GM08714 (cell line): ENCODE data around the gene SP7.
"Not testable (repeated sequence)": the region's sequence is repeated elsewhere in the genome, so short reads cannot be mapped to it uniquely, and the experiment has no call there.

Experiments
- H3K4me3 ChIP-seq: fragments of 200-500 bp; sonication (Bioruptor generic); 2 replicates; pipeline ENCODE4 v1.5.1; 2014; ENCODE audit warnings: mild to moderate bottlenecking, low read length, inconsistent platforms
- ZNF274 ChIP-seq: IDR thresholded peaks from 2 replicates; pipeline ENCODE4 v1.6.1; 2012; ENCODE audit warnings: mild to moderate bottlenecking, low read depth, low read length

SP7 gene

DNA sequence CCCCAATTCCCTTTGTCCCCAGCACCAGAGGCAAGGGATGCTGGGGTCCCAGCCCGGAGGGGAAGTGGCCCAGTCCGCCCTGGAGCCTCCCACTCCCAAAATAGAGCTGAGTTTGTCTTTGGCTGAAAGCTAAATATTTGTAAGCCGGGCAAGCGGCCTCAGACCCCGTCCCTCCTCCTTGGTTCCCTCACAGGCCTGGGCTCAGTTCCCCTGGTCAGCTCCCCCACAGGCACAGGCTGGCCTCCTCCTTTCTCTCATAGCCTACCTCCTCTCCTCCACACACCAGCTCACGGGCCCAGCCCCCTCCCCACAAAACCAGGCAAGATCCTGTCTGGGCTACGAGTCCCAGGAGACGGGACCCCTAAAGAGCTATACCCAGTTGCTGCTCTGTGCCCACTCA is 1.3 kb downstream of the SP7 start:
- TF ChIP-seq ZNF274: no peak
- H3K4me3 ChIP-seq: no peak overlapping the region

DNA sequence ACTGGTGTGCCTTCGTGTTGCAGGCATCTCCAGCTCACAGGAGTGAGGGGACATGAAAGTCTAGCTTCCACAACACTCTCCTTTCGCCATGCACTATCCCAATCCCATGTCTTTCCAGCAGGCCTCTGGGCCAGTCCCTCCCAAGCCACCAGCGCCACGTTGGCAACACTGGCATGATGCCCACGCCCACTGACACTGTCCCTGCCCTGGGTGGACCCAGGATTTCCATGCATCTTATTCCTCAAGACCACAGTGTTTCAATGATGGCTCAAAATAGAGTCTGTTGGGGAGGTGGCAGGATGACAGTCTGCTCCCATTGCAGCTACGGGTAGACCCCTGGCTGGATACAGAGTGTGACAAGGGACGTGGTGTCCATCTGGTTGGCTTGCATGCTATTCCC is 2.3 kb downstream of the SP7 start:
- H3K4me3 ChIP-seq: no peak overlapping the region
- no peak for TF ChIP-seq ZNF274

DNA sequence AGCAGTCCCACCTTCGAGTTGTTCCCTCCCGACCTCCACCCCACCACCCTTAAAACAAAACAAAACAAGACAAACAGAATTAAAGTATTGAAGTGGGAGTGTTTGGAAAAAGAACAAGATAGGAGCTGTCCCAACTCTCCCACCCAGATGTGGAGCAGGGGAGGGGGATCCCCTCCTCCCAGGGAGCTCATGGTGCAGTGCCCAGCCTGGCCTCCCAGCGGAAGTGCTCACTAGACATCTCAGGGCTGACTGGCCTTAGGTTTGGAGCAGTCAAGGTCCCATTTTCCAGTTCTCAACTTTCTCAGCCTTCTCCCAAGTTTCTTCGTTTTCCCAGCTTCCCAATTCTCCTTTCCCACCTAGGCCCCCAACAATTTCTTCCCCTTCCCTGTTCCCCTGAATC is 2.9 kb downstream of the SP7 start:
- no peak for TF ChIP-seq ZNF274
- H3K4me3 ChIP-seq: no peak overlapping the region

DNA sequence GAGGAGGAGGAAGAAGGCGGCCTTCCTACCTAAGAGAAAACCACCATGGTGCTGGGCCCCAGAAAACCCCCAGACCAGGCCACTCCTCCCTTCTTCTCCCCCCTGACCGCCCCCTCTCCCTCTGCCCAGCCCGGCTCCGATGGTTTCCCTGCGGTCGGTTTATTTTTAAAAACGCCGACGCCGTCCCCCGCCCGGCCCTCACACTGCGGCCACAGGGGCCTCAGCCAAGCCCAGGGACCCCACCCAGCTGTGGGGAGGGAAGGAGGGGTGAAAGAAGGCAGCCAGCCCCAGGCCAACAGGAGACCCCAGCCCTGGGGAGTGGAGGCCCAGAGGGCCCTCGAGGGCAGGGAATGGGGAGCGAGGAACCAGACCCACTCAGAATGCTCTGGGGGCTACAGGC is 3.4 kb downstream of the SP7 start:
- no peak overlapping the region for H3K4me3 ChIP-seq
- no peak for TF ChIP-seq ZNF274

DNA sequence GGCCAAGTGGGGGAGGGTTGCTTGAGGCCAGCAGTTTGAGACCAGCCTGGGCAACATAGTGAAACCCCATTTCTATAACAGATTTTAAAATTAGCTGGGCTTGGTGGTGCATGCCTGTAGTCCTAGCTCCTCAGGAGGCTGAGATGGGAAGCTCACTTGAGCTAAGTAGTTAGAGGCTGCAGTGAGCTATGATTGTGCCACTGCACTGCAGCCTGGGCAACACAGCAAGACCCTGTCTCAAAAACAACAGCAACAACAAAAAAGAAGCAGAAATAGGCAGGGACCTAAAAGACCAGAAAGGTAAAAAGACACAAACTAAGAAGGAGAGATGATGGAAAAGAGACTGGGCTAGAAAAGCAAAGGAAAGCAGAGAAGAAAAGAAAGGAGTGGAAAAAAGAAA is 3.8 kb downstream of the SP7 start:
- not testable (repeated sequence) for H3K4me3 ChIP-seq

DNA sequence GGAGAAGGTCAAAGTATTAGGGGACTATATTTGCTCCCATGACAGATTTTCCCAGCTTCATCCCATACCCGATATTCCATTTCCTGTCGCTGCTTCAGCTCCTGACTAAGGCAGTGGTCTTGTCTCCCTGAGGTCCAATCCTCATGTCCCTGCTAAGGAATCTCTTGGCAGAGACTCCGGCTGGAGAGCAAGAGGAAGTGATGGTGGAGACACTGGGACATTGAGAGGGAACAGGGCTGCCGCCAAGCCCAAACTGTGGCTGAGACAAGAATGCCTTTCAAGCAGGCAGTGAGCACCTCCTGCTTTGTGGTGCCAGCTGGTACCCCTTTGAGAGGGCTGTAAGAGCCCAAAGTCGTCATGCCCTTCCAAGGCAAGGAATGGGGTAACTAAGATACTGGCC is 5.5 kb downstream of the SP7 start:
- TF ChIP-seq ZNF274: no peak
- H3K4me3 ChIP-seq: no peak overlapping the region

DNA sequence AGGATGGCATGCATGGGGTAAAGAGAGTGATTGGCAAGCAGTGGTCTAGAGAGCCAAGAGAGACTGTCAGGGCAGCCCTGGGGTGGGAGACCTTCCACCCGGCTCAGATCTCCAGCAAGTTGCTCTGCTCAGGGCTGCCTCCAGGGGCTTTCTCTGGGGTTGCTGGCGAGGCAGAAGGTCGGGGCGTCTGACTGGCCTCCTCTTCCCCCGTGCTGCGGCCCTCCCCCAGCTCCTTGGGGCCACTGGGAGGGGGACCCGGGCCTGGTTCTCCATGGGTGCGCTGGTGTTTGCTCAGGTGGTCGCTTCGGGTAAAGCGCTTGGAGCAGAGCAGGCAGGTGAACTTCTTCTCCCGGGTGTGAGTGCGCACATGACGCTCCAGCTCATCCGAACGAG is 8.1 kb downstream of the SP7 start:
- TF ChIP-seq ZNF274: no peak
- no peak overlapping the region for H3K4me3 ChIP-seq

DNA sequence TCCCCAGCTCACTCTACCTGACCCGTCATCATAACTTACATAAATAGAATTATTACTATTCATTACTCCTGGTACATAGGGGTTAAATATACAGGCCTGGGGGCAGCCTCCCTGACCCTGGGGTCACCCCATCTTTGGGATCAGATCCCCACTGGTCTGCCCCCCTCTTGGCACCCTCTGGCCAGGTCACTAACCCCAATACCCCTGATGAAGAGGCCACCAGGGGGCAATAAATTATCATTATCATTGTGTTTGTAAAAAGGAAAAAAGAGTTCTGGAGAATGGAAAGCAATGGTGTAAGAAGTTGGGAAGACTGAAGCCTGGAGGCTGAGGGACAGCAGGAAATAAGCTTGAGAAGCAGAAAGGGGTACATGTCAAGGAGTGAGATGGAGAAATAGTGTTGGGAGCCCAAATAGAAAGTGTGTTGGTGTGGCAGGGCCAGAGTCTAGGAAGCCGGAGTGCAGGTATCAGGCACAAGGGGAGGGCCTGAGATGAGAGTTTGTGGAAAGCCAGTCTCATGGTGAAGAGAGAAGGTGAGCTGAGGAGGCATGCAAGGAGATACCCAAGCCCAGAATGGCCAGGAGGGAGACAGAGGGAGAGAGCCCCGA is 8.6 kb downstream of the SP7 start:
- no peak overlapping the region for H3K4me3 ChIP-seq
- no peak for TF ChIP-seq ZNF274

DNA sequence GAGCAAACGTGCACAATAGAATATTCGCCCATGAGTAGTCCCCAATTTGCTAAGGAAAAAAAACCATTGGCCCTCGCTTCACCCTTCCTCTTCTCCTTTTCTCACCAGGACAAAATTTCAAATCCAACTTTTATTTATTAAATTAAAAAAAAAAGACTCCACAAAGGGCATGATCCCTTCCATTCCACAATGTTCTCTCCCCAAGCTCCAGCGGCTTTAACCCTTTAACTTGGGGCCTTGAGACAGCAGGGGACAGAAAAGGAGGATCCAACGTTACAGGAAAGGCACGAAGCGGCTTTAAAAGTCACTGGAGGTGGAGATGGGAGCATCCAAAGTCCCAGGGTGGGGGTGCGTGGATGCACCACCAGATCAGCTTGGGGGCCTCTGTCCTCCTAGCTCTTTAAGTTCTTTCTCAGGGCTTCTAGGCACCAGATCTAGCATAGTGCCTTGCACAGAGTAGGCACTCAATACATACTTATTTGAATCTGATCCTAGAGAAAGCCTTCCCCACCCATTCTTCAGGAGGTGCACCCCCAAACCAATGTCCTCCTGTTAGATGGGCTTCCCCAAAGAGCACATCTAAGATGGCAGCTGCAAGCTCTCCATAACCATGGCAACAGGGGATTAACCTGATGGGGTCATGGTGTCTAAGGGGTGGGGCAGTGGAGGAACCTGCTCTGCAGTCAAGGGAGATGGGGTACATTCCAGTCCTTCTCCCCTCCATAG is 9.5 kb downstream of the SP7 start:
- no peak overlapping the region for H3K4me3 ChIP-seq
- no peak for TF ChIP-seq ZNF274

DNA sequence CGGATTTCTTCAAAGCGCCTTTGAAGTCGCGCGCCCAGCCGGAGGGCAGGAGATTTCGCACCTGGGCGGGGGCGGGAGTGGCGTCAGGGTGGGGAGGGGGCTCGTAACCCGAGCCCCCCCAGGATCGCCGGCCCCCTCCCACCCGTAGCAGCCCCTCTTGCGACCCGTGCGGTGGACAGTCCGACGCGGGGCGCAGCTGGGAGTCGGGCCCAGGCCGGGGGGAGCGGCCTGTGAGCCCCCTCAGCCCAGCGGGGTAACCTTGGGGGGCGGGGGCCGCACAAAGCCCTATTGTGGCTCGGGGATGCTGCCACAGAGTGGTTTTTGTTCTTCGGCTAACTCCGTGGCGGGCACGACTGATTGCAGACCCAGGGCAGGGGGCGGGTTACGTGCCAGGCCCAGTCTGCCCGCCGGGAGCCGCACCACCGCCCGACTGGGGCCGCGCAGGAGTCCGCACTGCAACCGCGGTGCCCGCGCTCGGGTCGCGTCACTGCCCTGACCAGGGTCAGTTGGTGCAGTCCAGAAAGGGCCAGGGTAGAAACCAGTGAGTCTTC is 10.6 kb downstream of the SP7 start:
- TF ChIP-seq ZNF274: no peak
- peak overlapping the region; percentile 70; the same call in 1 of the 2 replicates for H3K4me3 ChIP-seq

DNA sequence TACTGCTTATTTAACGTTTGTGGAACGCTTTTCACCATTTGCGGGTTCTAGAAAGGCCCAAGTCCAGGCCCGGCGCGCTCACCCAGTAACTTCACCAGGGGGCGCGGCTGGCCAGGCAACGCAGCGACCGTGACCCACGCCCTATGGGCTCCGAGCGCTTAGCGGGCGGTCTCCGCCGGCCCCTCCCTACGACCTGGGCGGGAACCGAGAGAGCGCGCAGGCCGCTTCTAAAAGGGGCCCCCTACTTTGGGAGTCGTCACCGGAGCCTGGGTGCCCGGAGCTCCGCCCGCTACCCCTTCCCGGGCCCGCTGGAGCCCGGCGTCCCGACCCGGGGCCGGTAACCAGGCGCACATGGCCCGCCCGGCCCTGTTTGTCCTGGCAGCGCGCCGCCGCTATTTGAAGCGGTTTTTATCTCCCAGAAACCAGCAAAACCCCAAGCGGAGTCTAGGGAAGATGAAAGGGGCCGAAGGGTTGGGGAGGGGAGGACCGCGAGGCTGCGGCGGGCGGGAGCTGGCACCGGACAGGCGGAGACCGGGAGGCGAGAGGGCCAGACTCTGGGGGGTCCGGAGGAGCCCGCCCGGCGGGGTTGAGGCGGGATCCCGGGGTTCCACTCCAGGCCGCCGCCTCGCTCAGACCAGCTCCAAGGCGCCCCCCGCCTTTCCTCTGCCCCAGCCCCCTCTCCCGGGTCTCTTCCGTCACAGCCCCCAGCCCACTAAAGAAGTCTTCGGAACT is 11.2 kb downstream of the SP7 start:
- TF ChIP-seq ZNF274: no peak
- H3K4me3 ChIP-seq: peak overlapping the region; percentile 70

DNA sequence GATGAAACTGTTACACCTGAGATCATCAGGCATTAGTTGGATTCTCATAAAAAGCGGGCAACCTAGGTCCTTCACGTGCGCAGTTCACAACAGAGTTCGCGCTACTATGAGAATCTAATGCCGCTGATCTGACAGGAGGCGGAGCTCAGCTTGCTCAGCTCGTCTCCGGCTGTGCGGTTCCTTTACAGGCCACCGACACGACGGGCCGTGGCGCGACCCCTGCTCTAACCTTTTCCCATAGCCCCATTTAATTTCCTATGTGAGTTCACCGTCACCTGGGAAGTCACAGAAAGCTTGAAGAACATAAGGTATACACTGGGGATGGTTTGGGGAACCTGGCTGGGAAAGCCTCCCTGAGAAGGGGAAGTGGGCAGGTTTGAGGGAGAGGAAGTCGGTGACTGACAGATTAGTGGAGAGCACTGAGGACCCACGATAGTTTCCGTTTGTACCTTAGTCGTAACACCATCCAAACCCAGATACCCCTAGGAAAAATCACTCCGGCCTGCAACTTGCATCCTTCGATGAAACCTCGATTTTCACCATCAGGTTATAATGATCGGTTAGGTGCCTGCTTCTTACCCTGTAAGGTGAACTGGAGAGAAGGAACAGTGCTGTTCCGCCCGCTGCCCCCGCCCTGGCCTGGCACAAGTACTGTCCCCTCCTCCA is 11.9 kb downstream of the SP7 start:
- H3K4me3 ChIP-seq: peak overlapping the region; percentile 70; the same call in 1 of the 2 replicates
- TF ChIP-seq ZNF274: no peak

DNA sequence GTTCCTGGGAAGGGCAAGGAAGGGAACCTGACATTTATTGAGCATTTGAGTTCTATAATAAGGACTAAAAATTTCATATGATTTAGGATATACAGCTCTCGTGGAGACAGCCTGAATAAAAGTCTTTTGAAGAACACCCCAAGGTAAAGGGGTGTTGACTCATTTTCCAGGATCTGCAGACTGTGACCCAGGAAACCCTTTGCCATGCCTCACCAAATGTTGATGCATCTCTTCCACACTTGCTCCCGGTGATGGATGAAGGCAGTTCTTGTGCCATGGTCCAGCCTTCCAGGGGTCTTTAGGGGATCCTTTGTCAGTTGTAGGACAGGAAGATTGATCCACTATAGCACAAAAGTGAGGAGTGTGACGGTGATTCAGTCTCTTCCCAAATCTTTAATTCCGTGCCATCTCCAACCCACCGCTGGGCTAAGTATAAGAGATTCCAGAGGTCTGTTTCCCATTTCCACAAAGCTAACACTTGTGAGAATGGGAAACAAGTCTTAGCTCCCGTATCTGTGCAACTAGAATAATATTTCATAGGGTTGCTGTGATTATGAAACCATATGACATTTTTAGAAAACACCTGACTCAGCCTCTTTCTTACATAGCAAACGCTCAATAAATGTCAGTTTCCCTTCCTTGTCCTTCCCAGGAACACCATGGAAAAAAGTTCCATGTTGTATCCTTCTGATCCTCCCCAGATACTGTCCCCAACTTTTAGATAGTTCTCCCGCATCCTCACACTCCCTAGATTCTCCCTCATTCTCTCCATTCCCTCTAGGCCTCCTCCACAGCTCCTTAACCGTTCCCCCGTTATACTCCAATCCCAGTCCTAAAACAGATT is 15.6 kb downstream of the SP7 start:
- no peak for TF ChIP-seq ZNF274
- H3K4me3 ChIP-seq: peak overlapping the region; percentile 77

DNA sequence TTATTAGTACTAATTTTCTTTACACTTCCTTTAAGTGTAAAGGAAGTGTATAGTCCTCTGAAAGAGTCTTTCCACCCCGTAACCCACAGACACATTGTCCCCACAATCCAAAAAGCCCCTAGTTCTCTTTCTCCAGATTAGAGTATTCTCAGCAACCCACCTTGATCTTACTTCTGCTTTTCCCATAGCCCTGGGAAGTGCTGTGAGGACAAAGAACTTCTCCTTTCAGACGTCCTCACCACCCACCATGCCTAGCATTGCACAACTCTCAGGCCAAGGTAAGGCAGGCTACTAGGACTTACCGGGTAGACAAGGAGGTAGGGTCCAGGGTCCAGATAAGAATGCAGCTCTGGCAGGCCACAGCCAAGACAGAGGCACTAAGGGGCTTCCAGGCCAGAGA is 22.2 kb downstream of the SP7 start:
- H3K4me3 ChIP-seq: no peak overlapping the region
- TF ChIP-seq ZNF274: no peak
